ENCODE results near the gene APOA1.

The APOA1 gene

GRCh38 chr11:116876656-116877055 lies 39.2 kb upstream of the APOA1 start:
- no peak overlapping the region for H3K4me3 ChIP-seq (ENCODE audit: low read depth, low read length)
- TF ChIP-seq CTCF (IDR thresholded peaks at IDR 0.05; ENCODE audit: low read depth, low read length) (no peak), POLR2A (IDR thresholded peaks at IDR 0.05; ENCODE audit: extremely low read depth, insufficient read length) (no peak), MYC (IDR thresholded peaks at IDR 0.05; ENCODE audit: low read depth, low read length) (no peak), MAX (IDR thresholded peaks at IDR 0.05; ENCODE audit: low read depth, low read length) (no peak)
- DNase-seq (ENCODE audit: low read depth): no peak

GRCh38 chr11:116875194-116875593 lies 37.8 kb upstream of the APOA1 start:
- no peak overlapping the region for H3K4me3 ChIP-seq (ENCODE audit: low read depth, low read length)
- no peak for DNase-seq (ENCODE audit: low read depth)
- TF ChIP-seq MAX (IDR thresholded peaks at IDR 0.05; ENCODE audit: low read depth, low read length) (no peak), POLR2A (IDR thresholded peaks at IDR 0.05; ENCODE audit: extremely low read depth, insufficient read length) (no peak), CTCF (IDR thresholded peaks at IDR 0.05; ENCODE audit: low read depth, low read length) (no peak), MYC (IDR thresholded peaks at IDR 0.05; ENCODE audit: low read depth, low read length) (no peak)

- TF ChIP-seq MAX (IDR thresholded peaks at IDR 0.05; ENCODE audit: low read depth, low read length): no peak
- TF ChIP-seq MYC (IDR thresholded peaks at IDR 0.05; ENCODE audit: low read depth, low read length): no peak
- no peak for TF ChIP-seq CTCF (IDR thresholded peaks at IDR 0.05; ENCODE audit: low read depth, low read length)
- no peak for TF ChIP-seq POLR2A (IDR thresholded peaks at IDR 0.05; ENCODE audit: extremely low read depth, insufficient read length)
- no peak overlapping the region for H3K4me3 ChIP-seq (ENCODE audit: low read depth, low read length)
- DNase-seq (ENCODE audit: low read depth): no peak
Measured at GRCh38 chr11:116874251-116874650, 36.8 kb upstream of the APOA1 start.

- no peak for TF ChIP-seq MAX (IDR thresholded peaks at IDR 0.05; ENCODE audit: low read depth, low read length)
- H3K4me3 ChIP-seq (ENCODE audit: low read depth, low read length): no peak overlapping the region
- no peak for DNase-seq (ENCODE audit: low read depth)
Measured at GRCh38 chr11:116873381-116873780, 36.0 kb upstream of the APOA1 start.

GRCh38 chr11:116871248-116871647 lies 33.8 kb upstream of the APOA1 start:
- H3K4me3 ChIP-seq (ENCODE audit: low read depth, low read length): no peak overlapping the region
- DNase-seq (ENCODE audit: low read depth): no peak
- no peak for TF ChIP-seq MAX (IDR thresholded peaks at IDR 0.05; ENCODE audit: low read depth, low read length)
- TF ChIP-seq CTCF (IDR thresholded peaks at IDR 0.05; ENCODE audit: low read depth, low read length): no peak
- no peak for TF ChIP-seq MYC (IDR thresholded peaks at IDR 0.05; ENCODE audit: low read depth, low read length)

- no peak overlapping the region for H3K4me3 ChIP-seq (ENCODE audit: low read depth, low read length)
- no peak for DNase-seq (ENCODE audit: low read depth)
- TF ChIP-seq MAX (IDR thresholded peaks at IDR 0.05; ENCODE audit: low read depth, low read length): no peak
- TF ChIP-seq POLR2A (IDR thresholded peaks at IDR 0.05; ENCODE audit: extremely low read depth, insufficient read length): no peak
- no peak for TF ChIP-seq MYC (IDR thresholded peaks at IDR 0.05; ENCODE audit: low read depth, low read length)
- TF ChIP-seq CTCF (IDR thresholded peaks at IDR 0.05; ENCODE audit: low read depth, low read length): no peak
Measured at GRCh38 chr11:116870054-116870453, 32.6 kb upstream of the APOA1 start.
